Kidney (tissue), 14 donors: Measurements from ENCODE around the gene CEP72. TPM values are rescaled to one million over a fixed set of nuclear protein-coding genes. Genes with fewer than 3 reads are reported as not detected.

Source experiments
- DNase-seq, 5 donors: peaks; one replicate each; pipeline ENCODE4 v3.0.0-alpha.2; 2013 to 2020
- FAIRE-seq: peaks from 2 replicates; lab custom pipeline; 2012; peaks lifted over from hg19 to GRCh38; lab: Jason Lieb, UNC
- H3K27ac ChIP-seq, 2 donors: one replicate each; pipeline ENCODE4 v1.7.0; 2013; ENCODE audit warnings: low read depth in 2 of 2, low read length in 2 of 2, inconsistent platforms in 1 of 2
- H3K27me3 ChIP-seq: one replicate; pipeline ENCODE4 v1.7.1; 2013; ENCODE audit warnings: low read length, inconsistent platforms; ENCODE audit not compliant: control insufficient read depth, insufficient read depth
- H3K36me3 ChIP-seq, 3 donors: one replicate each; pipeline versions ENCODE4 v1.7.0 to v1.7.1; 2013; ENCODE audit warnings: low read length in 3 of 3, control low read depth in 1 of 3, inconsistent platforms in 1 of 3; ENCODE audit not compliant: insufficient read depth in 3 of 3, control insufficient read depth in 2 of 3
- H3K4me1 ChIP-seq, 3 donors: one replicate each; pipeline versions ENCODE4 v1.7.0 to v1.7.1; 2013; ENCODE audit warnings: low read length in 3 of 3, inconsistent platforms in 1 of 3, low read depth in 1 of 3; ENCODE audit not compliant: control insufficient read depth in 2 of 3, insufficient read depth in 2 of 3
- H3K4me3 ChIP-seq, 3 donors: one replicate each; pipeline versions ENCODE4 v1.7.0 to v1.8.1; 2013; ENCODE audit warnings: low read length in 3 of 3, control low read depth in 1 of 3, inconsistent platforms in 1 of 3
- H3K9ac ChIP-seq, 3 donors: one replicate each; pipeline versions ENCODE4 v1.7.0 to v1.7.1; 2013; ENCODE audit warnings: low read length in 3 of 3, control low read depth in 1 of 3, inconsistent platforms in 1 of 3
- H3K9me3 ChIP-seq, 3 donors: one replicate each; pipeline versions ENCODE4 v1.7.0 to v1.7.1; 2013; ENCODE audit warnings: low read length in 3 of 3, control low read depth in 1 of 3, inconsistent platforms in 1 of 3; ENCODE audit not compliant: control insufficient read depth in 2 of 3, insufficient read depth in 1 of 3
- CTCF ChIP-seq: IDR thresholded peaks from 3 replicates; pipeline ENCODE4 v1.5.1; 2012; ENCODE audit warnings: mild to moderate bottlenecking, moderate library complexity, borderline replicate concordance; ENCODE audit not compliant: insufficient read depth; ENCODE audit errors: extremely low read depth
- intact Hi-C: fragments of 100-400 bp; cut with DNase I; formaldehyde crosslinking; loops from one replicate; pipeline ENCODE4 v1.11.1; 2022
- polyA plus RNA-seq: library from polyadenylated mRNA; stranded (reverse); fragments of 350-450 nt; fragmentation: Illumina TruSeq; extraction: RNeasy Lipid Tissue Mini Kit (QIAGEN cat#74804); gene quantifications from one replicate; pipeline ENCODE4 v1.2.3, GENCODE V29; 2014; ENCODE audit warnings: low read depth, low replicate concordance; ENCODE audit not compliant: insufficient read depth
- total RNA-seq: library from RNA; stranded (reverse); fragmentation: NEBNext Ultra II Directional; extraction: Animal tissue kit (Norgen Biotek cat#: 25700); gene quantifications from one replicate; pipeline ENCODE4 v1.2.1, GENCODE V29; 2021
- donor health status: control.
- donor health status: control.
- donor health status: control.
- donor health status: control.
- donor health status: control.
- donor health status: DM: yes; HTN: yes; CAD: no.
- donor health status: Normal renal cell carcinoma (clear cell type).

CEP72 gene
- total and polyA plus RNA-seq, 2 donors from 2014 or later = 1.1 to 7.8 TPM

DNA sequence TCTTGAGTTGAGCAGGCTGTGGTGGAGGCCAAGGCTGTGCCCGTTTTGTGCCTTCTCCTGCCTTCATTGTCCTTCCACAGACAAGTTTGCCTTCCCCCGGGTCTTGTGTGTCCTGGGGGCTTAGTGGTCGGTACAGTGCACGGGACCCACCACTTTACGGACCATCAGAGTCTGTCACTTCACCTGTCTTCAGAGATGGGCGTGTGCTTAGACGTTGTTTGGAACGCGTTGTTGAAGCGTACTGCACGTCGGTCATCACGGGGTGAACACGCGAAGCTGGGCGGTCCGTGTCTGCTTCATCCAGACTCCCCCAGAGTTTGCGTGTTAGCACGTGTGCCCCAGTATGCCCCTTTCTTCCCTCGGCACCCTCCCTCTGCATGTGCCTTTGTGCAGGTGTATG is 24.8 kb downstream of the CEP72 start:
- Histone ChIP-seq H3K27ac (no peak overlapping the region), H3K9me3 (no peaks in the 10 kb centered on the region), H3K27me3 (no peaks in the 10 kb centered on the region), H3K9ac (no peak overlapping the region), H3K4me1 (no peaks in the 10 kb centered on the region), H3K4me3 (no peak overlapping the region), H3K36me3 (peaks cover 0 to 12% (median 6%) of the 10 kb centered on the region in 3 donors)
- FAIRE-seq (no peak), DNase-seq (no peak)
- TF ChIP-seq CTCF = no peak
- intact Hi-C loops = no loop called here

DNA sequence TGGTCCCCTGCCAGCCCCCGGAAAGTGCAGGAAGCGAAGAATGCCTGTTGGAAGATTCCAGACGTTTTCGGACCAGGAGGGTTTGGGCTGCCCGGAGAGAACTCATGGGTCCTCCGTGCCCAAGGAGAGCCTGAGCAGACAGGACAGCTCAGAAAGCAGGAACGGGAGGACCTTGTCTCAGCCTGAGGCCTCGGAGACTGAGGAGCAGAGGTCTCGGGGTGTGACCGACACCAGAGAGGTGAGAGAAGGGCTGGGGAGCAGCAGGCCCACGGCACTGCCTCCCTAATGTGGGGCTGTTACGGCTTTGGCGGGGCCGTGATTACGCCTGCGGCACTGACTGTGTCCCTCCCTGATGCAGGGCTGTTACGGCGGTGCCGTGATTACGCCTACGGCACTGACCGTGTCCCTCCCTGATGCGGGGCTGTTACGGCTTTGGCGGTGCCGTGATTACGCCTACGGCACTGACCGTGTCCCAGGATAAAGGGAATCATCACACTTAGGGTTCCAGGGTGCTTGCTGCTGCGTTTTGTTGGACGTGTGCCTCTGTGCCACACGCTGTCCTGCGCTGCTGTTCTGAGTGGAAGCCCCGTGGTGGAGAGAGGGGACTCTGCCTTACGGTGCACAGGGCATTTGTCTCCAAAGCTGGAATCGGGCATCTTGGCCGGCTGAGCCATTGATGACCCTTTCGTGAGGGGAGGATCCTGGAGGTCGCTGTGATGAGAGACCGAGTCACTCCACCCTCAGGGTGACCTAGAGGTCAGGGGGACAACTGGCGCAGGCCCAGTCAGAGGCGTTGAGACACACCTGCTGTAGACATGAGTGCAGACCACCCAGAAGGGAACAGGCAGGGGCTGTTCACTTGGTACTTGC is 25.7 kb downstream of the CEP72 start:
- Histone ChIP-seq H3K36me3 (peaks cover 0 to 12% (median 6%) of the 10 kb centered on the region in 3 donors), H3K9ac (no peak overlapping the region), H3K27me3 (no peaks in the 10 kb centered on the region), H3K4me1 (no peaks in the 10 kb centered on the region), H3K4me3 (no peak overlapping the region), H3K27ac (no peak overlapping the region), H3K9me3 (no peaks in the 10 kb centered on the region)
- DNase-seq = no peak
- FAIRE-seq = no peak
- intact Hi-C loops = no loop called here
- no peak for TF ChIP-seq CTCF

GRCh38 chr5:638501-639252 is 26.5 kb downstream of the CEP72 start:
- FAIRE-seq (no peak), DNase-seq (no peak)
- no peak overlapping the region for H3K27ac ChIP-seq
- H3K9me3 ChIP-seq = no peaks in the 10 kb centered on the region
- TF ChIP-seq CTCF = no peak
- H3K4me1 ChIP-seq = no peaks in the 10 kb centered on the region
- H3K4me3 ChIP-seq = no peak overlapping the region
- H3K36me3 ChIP-seq = peaks cover 0 to 12% (median 6%) of the 10 kb centered on the region in 3 donors
- no peaks in the 10 kb centered on the region for H3K27me3 ChIP-seq
- no peak overlapping the region for H3K9ac ChIP-seq
- intact Hi-C loops = no loop called here
